Endothelial cell of umbilical vein (primary cell): ENCODE results near the gene VANGL1. TPM values are rescaled to one million over a fixed set of nuclear protein-coding genes. Genes with fewer than 3 reads are reported as not detected.
A peak's percentile ranks its signal among the peaks of the same experiment; 100 is the strongest.

Source experiments
- BruUV-seq: library from RNA; stranded (reverse); fragments of 400-500 nt; replicated peaks from 2 replicates; lab custom pipeline; 2021; lab: Mats Ljungman, UMichigan
- CTCF ChIA-PET: fragments of 300-600, 350-600 bp; sonication (Branson Sonifier 250); formaldehyde crosslinking; loops from one replicate; lab custom pipeline; 2021; ENCODE audit warnings: antibody characterized with exemption, inconsistent platforms; lab: Charles Lee
- POLR2A ChIA-PET: fragments of 300-600, 350-600 bp; sonication (Branson Sonifier 250); formaldehyde crosslinking; loops from one replicate; lab custom pipeline; 2021; ENCODE audit warnings: antibody characterized with exemption, inconsistent platforms; lab: Charles Lee
- DNase-seq: peaks from one replicate; pipeline ENCODE4 v3.0.0-alpha.2; 2011; ENCODE audit warnings: low read depth, low spot score
- FAIRE-seq: peaks from 2 replicates; lab custom pipeline; 2011; peaks lifted over from hg19 to GRCh38; lab: Jason Lieb, UNC
- H2AFZ ChIP-seq: 2 replicates; pipeline ENCODE4 v1.6.0; 2012; ENCODE audit warnings: low read depth, low read length, control low read depth, inconsistent platforms
- H3K27ac ChIP-seq: 2 replicates; pipeline ENCODE4 v1.5.1; 2011; ENCODE audit warnings: low read depth, mild to moderate bottlenecking, control low read depth, low read length, moderate library complexity; ENCODE audit not compliant: insufficient read depth
- H3K27me3 ChIP-seq, 2 experiments: 2 replicates each; pipeline versions ENCODE4 v1.6.0 to v1.6.1; 2011; ENCODE audit warnings: low read length in 2 of 2, mixed read lengths in 1 of 2; ENCODE audit not compliant: control insufficient read depth in 2 of 2, insufficient read depth in 2 of 2
- H3K36me3 ChIP-seq, 2 experiments: 2 replicates in 1 of 2; 3 replicates in 1 of 2; pipeline ENCODE4 v1.5.1; 2011; ENCODE audit warnings: low read length in 2 of 2, mild to moderate bottlenecking in 1 of 2, moderate library complexity in 1 of 2; ENCODE audit not compliant: control insufficient read depth in 2 of 2, insufficient read depth in 2 of 2; ENCODE audit errors: extremely low read depth in 1 of 2
- H3K4me1 ChIP-seq: 3 replicates; pipeline ENCODE4 v1.5.1; 2011; ENCODE audit warnings: mild to moderate bottlenecking, low read length; ENCODE audit not compliant: control insufficient read depth, insufficient read depth; ENCODE audit errors: extremely low read depth
- H3K4me2 ChIP-seq: 2 replicates; pipeline ENCODE4 v1.6.1; 2011; ENCODE audit warnings: low read length, control low read depth, mixed read lengths; ENCODE audit not compliant: insufficient read depth
- H3K4me3 ChIP-seq, 3 experiments: fragments of 200-600 bp in 1 of 3; sonication (generic), shearing (Covaris generic) in 1 of 3; replicated peaks in 1 of 3; 2 replicates each; pipeline ENCODE4 v1.5.1; 2011 to 2016; ENCODE audit warnings: control low read depth in 3 of 3, low read length in 3 of 3, mild to moderate bottlenecking in 2 of 3, inconsistent platforms in 1 of 3, low read depth in 1 of 3, moderate library complexity in 1 of 3; ENCODE audit not compliant: insufficient read depth in 1 of 3
- H3K79me2 ChIP-seq: 2 replicates; pipeline ENCODE4 v1.6.0; 2012; ENCODE audit warnings: low read length, inconsistent platforms; ENCODE audit not compliant: control insufficient read depth, insufficient read depth
- H3K9ac ChIP-seq: replicated peaks from 2 replicates; pipeline ENCODE3; 2011; ENCODE audit warnings: low read length, control low read depth; ENCODE audit not compliant: insufficient read depth; ENCODE audit errors: extremely low read depth
- H3K9me1 ChIP-seq: replicated peaks from 3 replicates; pipeline ENCODE4 v1.6.0; 2011; ENCODE audit warnings: mild to moderate bottlenecking, low read length; ENCODE audit not compliant: control insufficient read depth, insufficient read depth; ENCODE audit errors: extremely low read depth
- H3K9me3 ChIP-seq: replicated peaks from 2 replicates; pipeline ENCODE4 v1.5.1; 2012; ENCODE audit warnings: low read length, inconsistent platforms; ENCODE audit not compliant: control insufficient read depth, insufficient read depth
- H4K20me1 ChIP-seq: replicated peaks from 2 replicates; pipeline ENCODE3; 2011; ENCODE audit warnings: mild to moderate bottlenecking, low read length; ENCODE audit not compliant: control insufficient read depth, insufficient read depth; ENCODE audit errors: extremely low read depth
- CTCF ChIP-seq, 2 donors: IDR thresholded peaks; 1 replicate in 1 of 2; 2 replicates in 1 of 2; pipeline ENCODE4 v1.5.1; 2011; ENCODE audit warnings: low read length in 2 of 2, mild to moderate bottlenecking in 2 of 2, moderate library complexity in 2 of 2, control low read depth in 1 of 2, inconsistent platforms in 1 of 2, low read depth in 1 of 2; ENCODE audit not compliant: insufficient read depth in 1 of 2; ENCODE audit errors: extremely low read depth in 1 of 2
- EZH2 ChIP-seq: IDR thresholded peaks from 2 replicates; pipeline ENCODE4 v1.6.1; 2012; ENCODE audit warnings: borderline replicate concordance, low read depth, mild to moderate bottlenecking, moderate library complexity, low read length, inconsistent platforms; ENCODE audit not compliant: severe bottlenecking
- FOS ChIP-seq: IDR thresholded peaks from 2 replicates; pipeline ENCODE4 v1.6.1; 2011; ENCODE audit warnings: mild to moderate bottlenecking, low read length, moderate library complexity, borderline replicate concordance; ENCODE audit not compliant: insufficient read depth
- GATA2 ChIP-seq: IDR thresholded peaks from 2 replicates; pipeline ENCODE4 v1.7.0; 2011; ENCODE audit warnings: low read depth, mild to moderate bottlenecking, moderate library complexity, mixed read lengths, low read length; ENCODE audit not compliant: insufficient read length, insufficient read depth
- JUN ChIP-seq: IDR thresholded peaks from 2 replicates; pipeline ENCODE4 v1.6.1; 2011; ENCODE audit warnings: borderline replicate concordance, low read depth; ENCODE audit not compliant: insufficient read length, insufficient read depth
- MYC ChIP-seq: IDR thresholded peaks from one replicate; pipeline ENCODE4 v1.6.1; 2011; ENCODE audit warnings: mild to moderate bottlenecking, low read depth, low read length
- POLR2A ChIP-seq: IDR thresholded peaks from 2 replicates; pipeline ENCODE4 v1.6.1; 2012; ENCODE audit warnings: low read depth, mild to moderate bottlenecking, control low read depth, low read length
- POLR2AphosphoS5 ChIP-seq: IDR thresholded peaks from 2 replicates; pipeline ENCODE4 v1.6.1; 2012; ENCODE audit warnings: low read depth, mild to moderate bottlenecking, control low read depth, low read length, moderate library complexity; ENCODE audit not compliant: insufficient read depth
- dilution Hi-C: fragments of 300-500 bp; cut with MboI; formaldehyde crosslinking; loops from one replicate; pipeline ENCODE4 v1.15.0; 2019; ENCODE audit warnings: low sequenced_read_pairs; ENCODE audit not compliant: extremely low pct_ligation_motif_present
- intact Hi-C: fragments of 100-400 bp; cut with micrococcal nuclease; formaldehyde crosslinking; loops from one replicate; pipeline ENCODE4 v1.10.0; 2022
- polyA plus RNA-seq, 4 experiments: library from polyadenylated mRNA; depleted of rRNA in 3 of 4; stranded (reverse) in 3 of 4; unstranded in 1 of 4; fragments of >200 nt; gene quantifications; 2 replicates each; pipeline versions ENCODE4 v1.2.1 to v1.2.3, GENCODE V29; 2011 to 2012; ENCODE audit warnings: missing spikeins in 1 of 4
- total RNA-seq: library from RNA; stranded (reverse); gene quantifications from 2 replicates; pipeline ENCODE4 v1.2.3, GENCODE V29; 2021
- TF ChIP-seq, protein P1 (sequence below): IDR thresholded peaks from 2 replicates; pipeline ENCODE4 v1.6.1; 2011; ENCODE audit not compliant: insufficient read depth, insufficient read length

Gene VANGL1
- total and polyA plus RNA-seq, 2 donors (not counting 3 experiments of a cell fraction or from before 2014, with no cell fraction given): 15.0 to 24.8 TPM

GRCh38 chr1:115668579-115668978 is 26.8 kb downstream of the VANGL1 start:
- dilution Hi-C loops: no loop called here
- intact Hi-C loops: loop anchor here (2.0 kb wide), 1 partner anchor 14 kb away; no protein-coding TSS in a partner anchor
- H3K4me2 ChIP-seq: no peak overlapping the region
- BruUV-seq: no TSS peak
- H3K9ac ChIP-seq: no peak overlapping the region
- no peak for DNase-seq
- no peak overlapping the region for H2AFZ ChIP-seq
- FAIRE-seq: no peak
- H3K36me3 ChIP-seq: peaks cover 5 to 14% of the 10 kb centered on the region in 2 experiments
- H4K20me1 ChIP-seq: peaks cover 3% of the 10 kb centered on the region
- ChIA-PET CTCF (interaction anchor here (0.9 to 3.7 kb wide), 11 partner anchors 9 to 60 kb away, joined by 3 to 30 read pairs (median 3); partner anchors contain the start of gene VANGL1), POLR2A (interaction anchor here (1.0 kb wide), 1 partner anchor 26 kb away, joined by 3 read pairs; the partner anchor contains the start of gene VANGL1)
- TF ChIP-seq JUN: no peak
- no peak for TF ChIP-seq GATA2
- TF ChIP-seq POLR2A: no peak
- TF ChIP-seq FOS: no peak
- TF ChIP-seq POLR2AphosphoS5: no peak
- TF ChIP-seq, protein P1, sequence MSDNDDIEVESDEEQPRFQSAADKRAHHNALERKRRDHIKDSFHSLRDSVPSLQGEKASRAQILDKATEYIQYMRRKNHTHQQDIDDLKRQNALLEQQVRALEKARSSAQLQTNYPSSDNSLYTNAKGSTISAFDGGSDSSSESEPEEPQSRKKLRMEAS: no peak
- TF ChIP-seq CTCF (IDR thresholded peaks at IDR 0.05; ENCODE audit: extremely low read depth in 1 of 2, insufficient read depth in 1 of 2, low read depth in 1 of 2, low read length in 2 of 2): no peak
- TF ChIP-seq EZH2: no peak
- no peak for TF ChIP-seq MYC
- H3K9me1 ChIP-seq: no peaks in the 10 kb centered on the region
- H3K79me2 ChIP-seq: peaks cover 4% of the 10 kb centered on the region
- H3K4me1 ChIP-seq: peaks cover 9% of the 10 kb centered on the region
- H3K4me3 ChIP-seq: no peak overlapping the region
- H3K9me3 ChIP-seq: no peaks in the 10 kb centered on the region
- H3K27ac ChIP-seq: peak overlapping the region; percentile 9
- no peaks in the 10 kb centered on the region for H3K27me3 ChIP-seq
